Caco-2 (cell line): ENCODE measurements around the gene DLEU7. TPM values are rescaled to one million over a fixed set of nuclear protein-coding genes. Genes with fewer than 3 reads are reported as not detected.

Experiments used
- BruUV-seq: library from RNA; stranded (reverse); fragments of 400-500 nt; replicated peaks from 2 replicates; lab custom pipeline; 2021; lab: Mats Ljungman, UMichigan
- CTCF ChIA-PET: fragments of 300-600 bp; sonication (Branson Sonifier 250); formaldehyde crosslinking; loops from one replicate; lab custom pipeline; 2022; ENCODE audit warnings: antibody characterized with exemption; lab: Charles Lee
- POLR2A ChIA-PET: fragments of 300-600 bp; sonication (Branson Sonifier 250); formaldehyde crosslinking; loops from one replicate; lab custom pipeline; 2022; ENCODE audit warnings: antibody characterized with exemption; lab: Charles Lee
- DNase-seq, 2 experiments: peaks; one replicate each; pipeline versions ENCODE4 v3.0.0 to v3.0.0-alpha.2; 2020 to 2022
- H3K27me3 ChIP-seq: replicated peaks from 2 replicates; pipeline ENCODE4 v1.6.0; 2011; ENCODE audit warnings: low read length; ENCODE audit not compliant: control insufficient read depth, insufficient read depth
- H3K36me3 ChIP-seq: 2 replicates; pipeline ENCODE4 v1.5.1; 2011; ENCODE audit warnings: low read length; ENCODE audit not compliant: control insufficient read depth, insufficient read depth
- H3K4me1 ChIP-seq: fragments of 250-450 bp; sonication (Bioruptor Pico); 2 replicates; pipeline ENCODE4 v1.5.1; 2020; ENCODE audit warnings: mild to moderate bottlenecking
- H3K4me3 ChIP-seq: 2 replicates; pipeline ENCODE4 v1.5.1; 2011; ENCODE audit warnings: low read depth, mild to moderate bottlenecking, control low read depth, low read length
- H3K9me3 ChIP-seq: fragments of 250-450 bp; sonication (Bioruptor Pico); 2 replicates; pipeline ENCODE4 v1.5.1; 2020; ENCODE audit warnings: mild to moderate bottlenecking, moderate library complexity
- H3K27ac Mint-ChIP-seq: one replicate; pipeline ENCODE4 v1.8.0; 2022; ENCODE audit warnings: mixed read lengths; ENCODE audit not compliant: unreplicated experiment
- H3K27me3 Mint-ChIP-seq: one replicate; pipeline ENCODE4 v1.8.0; 2022; ENCODE audit warnings: mixed read lengths; ENCODE audit not compliant: insufficient read depth, unreplicated experiment
- H3K36me3 Mint-ChIP-seq: one replicate; pipeline ENCODE4 v1.8.0; 2022; ENCODE audit warnings: mild to moderate bottlenecking, mixed read lengths; ENCODE audit not compliant: insufficient read depth, unreplicated experiment
- H3K4me1 Mint-ChIP-seq: one replicate; pipeline ENCODE4 v1.8.0; 2022; ENCODE audit warnings: low read depth, mixed read lengths; ENCODE audit not compliant: unreplicated experiment
- H3K4me3 Mint-ChIP-seq: one replicate; pipeline ENCODE4 v1.8.0; 2022; ENCODE audit warnings: mild to moderate bottlenecking, moderate library complexity, mixed read lengths; ENCODE audit not compliant: unreplicated experiment
- H3K9me3 Mint-ChIP-seq: one replicate; pipeline ENCODE4 v1.8.0; 2022; ENCODE audit warnings: mixed read lengths; ENCODE audit not compliant: unreplicated experiment
- CTCF ChIP-seq, 2 experiments: fragments of 200-600 bp in 1 of 2; IDR thresholded peaks; 1 replicate in 1 of 2; 2 replicates in 1 of 2; pipeline versions ENCODE4 v1.5.1 to v1.8.0; 2011 to 2022; ENCODE audit warnings: antibody characterized with exemption in 1 of 2, control low read depth in 1 of 2, inconsistent platforms in 1 of 2, low read depth in 1 of 2, low read length in 1 of 2, mild to moderate bottlenecking in 1 of 2, moderate library complexity in 1 of 2; ENCODE audit not compliant: insufficient read depth in 1 of 2, severe bottlenecking in 1 of 2, unreplicated experiment in 1 of 2
- intact Hi-C: fragments of 100-400 bp; cut with micrococcal nuclease; formaldehyde crosslinking; loops from one replicate; pipeline ENCODE4 v1.10.0; 2022; ENCODE audit not compliant: unreplicated experiment
- total RNA-seq: library from RNA; stranded (reverse); gene quantifications from 2 replicates; pipeline ENCODE4 v1.2.3, GENCODE V29; 2022

DLEU7 gene
- total RNA-seq, 1 experiment from 2014 or later: not detected

GRCh38 chr13:50794226-50794625 lies 49.3 kb downstream of the DLEU7 start:
- no peak for DNase-seq
- H3K36me3 ChIP-seq: no peaks in the 10 kb centered on the region
- H3K4me3 Mint-ChIP-seq: no peak overlapping the region
- BruUV-seq: no TSS peak
- H3K9me3 ChIP-seq: no peaks in the 10 kb centered on the region
- H3K4me1 ChIP-seq: no peaks in the 10 kb centered on the region
- CTCF ChIA-PET: no interaction called here
- no peaks in the 10 kb centered on the region for H3K36me3 Mint-ChIP-seq
- H3K9me3 Mint-ChIP-seq: no peaks in the 10 kb centered on the region
- no peak overlapping the region for H3K4me3 ChIP-seq
- POLR2A ChIA-PET: no interaction called here
- no peaks in the 10 kb centered on the region for H3K4me1 Mint-ChIP-seq
- H3K27ac Mint-ChIP-seq: no peak overlapping the region
- H3K27me3 Mint-ChIP-seq: no peaks in the 10 kb centered on the region
- no peak for TF ChIP-seq CTCF (IDR thresholded peaks at IDR 0.05; ENCODE audit: insufficient read depth in 1 of 2, low read depth in 1 of 2, low read length in 1 of 2, severe bottlenecking in 1 of 2, unreplicated experiment in 1 of 2)
- no peaks in the 10 kb centered on the region for H3K27me3 ChIP-seq
- intact Hi-C loops: no loop called here

GRCh38 chr13:50793026-50793425 lies 50.5 kb downstream of the DLEU7 start:
- Mint-ChIP-seq H3K36me3 (no peaks in the 10 kb centered on the region), H3K27ac (no peak overlapping the region), H3K27me3 (no peaks in the 10 kb centered on the region), H3K4me3 (no peak overlapping the region), H3K4me1 (no peaks in the 10 kb centered on the region), H3K9me3 (no peaks in the 10 kb centered on the region)
- Histone ChIP-seq H3K4me3 (no peak overlapping the region), H3K27me3 (no peaks in the 10 kb centered on the region), H3K9me3 (no peaks in the 10 kb centered on the region), H3K4me1 (no peaks in the 10 kb centered on the region), H3K36me3 (no peaks in the 10 kb centered on the region)
- POLR2A ChIA-PET: no interaction called here
- no peak for TF ChIP-seq CTCF (IDR thresholded peaks at IDR 0.05; ENCODE audit: insufficient read depth in 1 of 2, low read depth in 1 of 2, low read length in 1 of 2, severe bottlenecking in 1 of 2, unreplicated experiment in 1 of 2)
- DNase-seq: no peak
- BruUV-seq: no TSS peak
- intact Hi-C loops: no loop called here
- CTCF ChIA-PET: no interaction called here

- CTCF ChIA-PET: no interaction called here
- DNase-seq: no peak
- H3K36me3 ChIP-seq: no peaks in the 10 kb centered on the region
- Mint-ChIP-seq H3K27me3 (no peaks in the 10 kb centered on the region), H3K36me3 (no peaks in the 10 kb centered on the region), H3K4me1 (no peaks in the 10 kb centered on the region), H3K4me3 (no peak overlapping the region), H3K27ac (no peak overlapping the region), H3K9me3 (no peaks in the 10 kb centered on the region)
- TF ChIP-seq CTCF (IDR thresholded peaks at IDR 0.05; ENCODE audit: insufficient read depth in 1 of 2, low read depth in 1 of 2, low read length in 1 of 2, severe bottlenecking in 1 of 2, unreplicated experiment in 1 of 2): no peak
- no peaks in the 10 kb centered on the region for H3K9me3 ChIP-seq
- POLR2A ChIA-PET: no interaction called here
- no peaks in the 10 kb centered on the region for H3K4me1 ChIP-seq
- H3K4me3 ChIP-seq: no peak overlapping the region
- H3K27me3 ChIP-seq: no peaks in the 10 kb centered on the region
- no TSS peak for BruUV-seq
- intact Hi-C loops: no loop called here
Measured at GRCh38 chr13:50788551-50789210, 54.8 kb downstream of the DLEU7 start.
